Thoracic aorta (tissue), 2 donors: Measurements from ENCODE around the gene ROBO1. TPM values are rescaled to one million over a fixed set of nuclear protein-coding genes. Genes with fewer than 3 reads are reported as not detected.

Experiments
- ATAC-seq: fragments of 150-250 bp; one replicate; pipeline ENCODE4 v1.8.0; 2017; ENCODE audit warnings: low read depth; ENCODE audit not compliant: insufficient number of reproducible peaks, low FRiP score
- DNase-seq: peaks from one replicate; pipeline ENCODE4 v3.0.0-alpha.2; 2020; ENCODE audit warnings: low spot score
- H3K27ac ChIP-seq, 2 donors: fragments of 200-600 bp; sonication (generic); 1 replicate in 1 of 2; 2 replicates in 1 of 2; pipeline ENCODE4 v1.5.1; 2016; ENCODE audit warnings: mild to moderate bottlenecking in 2 of 2, moderate library complexity in 2 of 2
- H3K27me3 ChIP-seq: fragments of 200-600 bp; sonication (generic); replicated peaks from 2 replicates; pipeline ENCODE4 v1.6.0; 2016; ENCODE audit warnings: mild to moderate bottlenecking; ENCODE audit not compliant: insufficient read depth
- H3K36me3 ChIP-seq: fragments of 200-600 bp; sonication (generic); one replicate; pipeline ENCODE4 v1.5.1; 2016
- H3K4me1 ChIP-seq, 2 donors: fragments of 200-600 bp; sonication (generic); 1 replicate in 1 of 2; 2 replicates in 1 of 2; pipeline versions ENCODE4 v1.5.1 to v1.6.0; 2016; ENCODE audit warnings: low read depth in 2 of 2, mild to moderate bottlenecking in 1 of 2; ENCODE audit not compliant: control insufficient read depth in 1 of 2
- H3K4me3 ChIP-seq: fragments of 200-600 bp; sonication (generic); 2 replicates; pipeline ENCODE4 v1.5.1; 2016; ENCODE audit warnings: mild to moderate bottlenecking
- H3K9me3 ChIP-seq: fragments of 200-600 bp; sonication (generic); 2 replicates; pipeline ENCODE4 v1.5.1; 2016
- total RNA-seq, 2 donors: library from RNA; depleted of rRNA; stranded (reverse); fragments of >200 nt; gene quantifications; one replicate each; pipeline versions ENCODE4 v1.1.0 to v1.2.3, GENCODE V29; 2016
- TF ChIP-seq, protein P1 (sequence below): fragments of 200-600 bp; sonication (generic); IDR thresholded peaks from one replicate; pipeline ENCODE4 v1.5.1; 2019; ENCODE audit warnings: antibody characterized with exemption

Gene ROBO1
- total RNA-seq, 2 donors from 2014 or later: 13.3 to 24.4 TPM

- no peaks in the 10 kb centered on the region for H3K36me3 ChIP-seq
- H3K27ac ChIP-seq: no peak overlapping the region
- H3K4me1 ChIP-seq: peaks cover 0 to 13% of the 10 kb centered on the region in 2 donors
- H3K4me3 ChIP-seq: peak overlapping the region; percentile 44
- DNase-seq (no peak), ATAC-seq (no peak)
- no peaks in the 10 kb centered on the region for H3K9me3 ChIP-seq
- TF ChIP-seq, protein P1, sequence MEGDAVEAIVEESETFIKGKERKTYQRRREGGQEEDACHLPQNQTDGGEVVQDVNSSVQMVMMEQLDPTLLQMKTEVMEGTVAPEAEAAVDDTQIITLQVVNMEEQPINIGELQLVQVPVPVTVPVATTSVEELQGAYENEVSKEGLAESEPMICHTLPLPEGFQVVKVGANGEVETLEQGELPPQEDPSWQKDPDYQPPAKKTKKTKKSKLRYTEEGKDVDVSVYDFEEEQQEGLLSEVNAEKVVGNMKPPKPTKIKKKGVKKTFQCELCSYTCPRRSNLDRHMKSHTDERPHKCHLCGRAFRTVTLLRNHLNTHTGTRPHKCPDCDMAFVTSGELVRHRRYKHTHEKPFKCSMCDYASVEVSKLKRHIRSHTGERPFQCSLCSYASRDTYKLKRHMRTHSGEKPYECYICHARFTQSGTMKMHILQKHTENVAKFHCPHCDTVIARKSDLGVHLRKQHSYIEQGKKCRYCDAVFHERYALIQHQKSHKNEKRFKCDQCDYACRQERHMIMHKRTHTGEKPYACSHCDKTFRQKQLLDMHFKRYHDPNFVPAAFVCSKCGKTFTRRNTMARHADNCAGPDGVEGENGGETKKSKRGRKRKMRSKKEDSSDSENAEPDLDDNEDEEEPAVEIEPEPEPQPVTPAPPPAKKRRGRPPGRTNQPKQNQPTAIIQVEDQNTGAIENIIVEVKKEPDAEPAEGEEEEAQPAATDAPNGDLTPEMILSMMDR: no peak
- peaks cover 3% of the 10 kb centered on the region for H3K27me3 ChIP-seq
These were observed 1.2 kb downstream of the ROBO1 start for GRCh38 chr3:79766496-79767193.

DNA sequence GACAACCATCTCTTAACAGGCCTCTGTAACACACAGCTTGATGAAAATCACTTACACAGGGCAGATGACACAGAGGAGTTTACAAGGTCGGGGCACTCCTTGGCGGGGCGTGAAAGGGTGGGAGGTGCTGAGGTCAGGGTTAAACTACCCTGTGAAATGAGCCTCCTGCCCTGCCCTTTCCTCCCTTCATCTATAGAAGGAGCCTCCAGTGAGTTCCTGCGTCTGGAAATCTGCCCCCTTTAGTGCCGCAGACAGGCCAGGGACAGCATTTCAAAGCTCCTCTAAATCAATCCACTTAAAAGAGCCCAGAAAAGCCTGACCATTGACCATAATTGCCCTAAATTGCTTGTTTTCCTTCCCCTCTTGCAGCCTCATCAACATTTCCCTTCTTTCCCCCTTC is 1.9 kb downstream of the ROBO1 start:
- Histone ChIP-seq H3K27me3 (peaks cover 6% of the 10 kb centered on the region), H3K9me3 (no peaks in the 10 kb centered on the region), H3K4me3 (no peak overlapping the region), H3K4me1 (peaks cover 0 to 13% of the 10 kb centered on the region in 2 donors), H3K36me3 (no peaks in the 10 kb centered on the region), H3K27ac (no peak overlapping the region)
- TF ChIP-seq, protein P1: no peak
- DNase-seq (no peak), ATAC-seq (no peak)

DNA sequence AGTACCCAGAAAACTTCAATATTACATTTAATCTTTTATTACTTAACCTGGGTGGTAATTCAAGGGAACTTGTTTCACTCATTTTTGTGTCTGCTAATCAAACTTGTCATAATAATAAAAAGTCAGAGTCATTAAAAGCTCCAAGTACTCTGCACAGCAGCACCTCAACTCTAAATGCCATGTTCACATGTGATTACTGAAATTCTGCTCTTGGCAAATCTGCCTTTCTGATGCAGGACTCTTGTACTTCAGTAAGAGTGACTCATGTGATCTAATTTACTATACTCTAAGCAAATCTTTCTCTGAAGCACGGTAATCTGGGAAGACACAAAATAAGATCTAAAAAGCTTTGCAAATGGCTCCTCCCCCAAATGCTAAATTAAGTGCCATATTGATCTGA is 6.4 kb downstream of the ROBO1 start:
- ATAC-seq (no peak), DNase-seq (no peak)
- TF ChIP-seq, protein P1: no peak
- no peaks in the 10 kb centered on the region for H3K9me3 ChIP-seq
- peaks cover 0 to 4% of the 10 kb centered on the region in 2 donors for H3K4me1 ChIP-seq
- no peak overlapping the region for H3K27ac ChIP-seq
- H3K36me3 ChIP-seq: no peaks in the 10 kb centered on the region
- no peak overlapping the region for H3K4me3 ChIP-seq
- peaks cover 6% of the 10 kb centered on the region for H3K27me3 ChIP-seq

DNA sequence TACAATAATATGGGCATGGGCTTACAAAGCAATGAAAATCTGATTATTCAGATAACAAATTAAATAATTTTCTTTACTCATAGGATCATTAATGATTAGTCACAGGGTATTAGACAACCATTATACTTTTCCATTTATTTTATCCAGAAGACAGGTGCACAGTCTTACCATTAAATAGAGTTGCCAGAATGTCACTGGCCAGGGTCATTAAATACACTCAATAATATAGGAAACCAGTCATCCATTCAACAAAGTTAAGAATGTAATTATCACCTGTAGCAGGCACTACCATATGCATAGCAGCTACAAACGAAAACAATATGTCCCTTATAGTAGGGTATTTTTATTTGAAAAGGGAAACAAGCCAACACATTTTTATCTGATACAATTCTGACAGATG is 16.1 kb downstream of the ROBO1 start:
- Histone ChIP-seq H3K9me3 (no peaks in the 10 kb centered on the region), H3K4me3 (no peak overlapping the region), H3K27me3 (no peaks in the 10 kb centered on the region), H3K4me1 (no peaks in the 10 kb centered on the region), H3K27ac (no peak overlapping the region), H3K36me3 (no peaks in the 10 kb centered on the region)
- TF ChIP-seq, protein P1: no peak
- ATAC-seq: no peak
- no peak for DNase-seq

DNA sequence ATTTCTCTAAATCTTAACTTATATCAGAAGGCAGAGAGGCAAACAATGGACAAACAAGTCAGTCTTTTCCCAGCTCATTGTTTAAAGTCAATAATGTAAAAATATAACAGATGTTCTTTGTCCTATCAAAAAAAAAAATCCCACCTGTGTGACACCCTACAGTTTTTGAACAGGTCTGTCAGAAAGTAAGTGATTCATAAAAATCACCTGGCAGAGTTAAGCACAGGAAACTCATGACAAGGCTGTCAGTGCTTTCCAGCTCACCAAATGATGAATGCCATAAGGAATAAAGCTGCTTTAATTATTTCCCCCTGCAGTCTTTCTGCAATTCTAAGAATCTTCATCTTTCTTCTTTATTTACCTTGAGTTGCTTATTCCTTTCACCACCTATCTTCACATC is 30.3 kb downstream of the ROBO1 start:
- Histone ChIP-seq H3K4me3 (no peak overlapping the region), H3K9me3 (no peaks in the 10 kb centered on the region), H3K36me3 (no peaks in the 10 kb centered on the region), H3K27ac (no peak overlapping the region), H3K27me3 (no peaks in the 10 kb centered on the region), H3K4me1 (no peaks in the 10 kb centered on the region)
- DNase-seq (no peak), ATAC-seq (no peak)
- TF ChIP-seq, protein P1: no peak
